ENCODE measurements around the gene CTRB2. TPM values are rescaled to one million over a fixed set of nuclear protein-coding genes. Genes with fewer than 3 reads are reported as not detected.
A peak's percentile ranks its signal among the peaks of the same experiment; 100 is the strongest.

The CTRB2 gene
- total and polyA plus RNA-seq, 3 donors from 2014 or later, result 0.63 to 1.1 (median 0.69) TPM

- Histone ChIP-seq H3K9me3 (no peaks in the 10 kb centered on the region), H3K36me3 (ENCODE audit: low read depth, missing control alignments) (no peaks in the 10 kb centered on the region), H3K4me3 (no peak overlapping the region), H3K27ac (no peak overlapping the region), H3K27me3 (no peaks in the 10 kb centered on the region), H3K4me1 (peaks cover 59% of the 10 kb centered on the region)
- 89% methylated on average over 28 to 34 of the region's 34 CpGs for WGBS, 2 donors
- TF ChIP-seq POLR2A (IDR thresholded peaks at IDR 0.05), result no peak
- no peak for TF ChIP-seq CTCF (IDR thresholded peaks at IDR 0.05)
- DNase-seq, result no peak
- intact Hi-C loops (cut with DNase I; ENCODE audit: low total_unique reads), result loop anchor here (10.0 kb wide), 1 partner anchor 149 kb away; no protein-coding TSS in a partner anchor
Measured at GRCh38 chr16:75235721-75236193, 28.8 kb upstream of the CTRB2 start.

DNA sequence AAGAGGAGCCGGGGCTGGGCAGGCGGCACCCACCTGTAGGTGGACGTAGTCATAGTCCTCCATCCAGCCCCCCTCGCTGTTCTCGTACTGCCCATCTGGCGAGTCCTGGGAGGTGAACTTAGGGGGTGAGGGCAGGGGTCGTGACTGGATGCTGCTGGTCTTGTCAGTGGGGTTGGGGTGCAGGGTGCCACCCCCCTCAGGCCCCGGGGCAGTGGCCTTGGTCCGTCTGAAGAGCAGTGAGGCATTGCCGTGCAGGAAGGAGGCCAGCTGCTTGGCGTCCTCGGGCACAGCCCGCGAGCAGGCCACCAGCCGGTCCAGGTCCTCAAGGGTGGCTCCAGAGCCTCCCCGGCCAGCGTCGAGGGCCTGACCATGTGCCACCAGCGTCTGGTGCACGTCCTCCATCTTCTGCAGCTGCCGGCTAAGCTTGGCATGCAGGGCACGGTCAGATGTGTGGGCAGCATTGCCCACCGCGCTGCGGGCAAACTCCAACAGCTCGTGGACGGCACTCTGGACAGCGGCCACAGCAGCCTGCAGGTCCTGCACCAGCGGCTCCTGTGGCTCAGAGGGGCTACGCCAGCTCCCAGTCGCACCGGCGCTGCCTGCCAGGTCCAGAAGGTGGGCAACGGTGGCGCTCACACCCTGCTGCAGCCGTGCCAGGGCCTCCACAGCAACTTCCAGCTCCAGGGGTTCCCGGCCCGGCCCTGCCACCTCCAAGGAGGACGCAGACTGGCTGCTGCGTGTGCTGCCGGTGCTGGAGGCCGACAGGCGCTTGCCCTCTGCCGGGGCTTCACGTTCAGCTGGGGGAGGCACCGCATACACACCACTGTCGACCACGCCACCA, 28.1 kb upstream of the CTRB2 start:
- intact Hi-C loops (cut with DNase I; ENCODE audit: low total_unique reads), result loop anchor here (10.0 kb wide), 1 partner anchor 150 kb away; no protein-coding TSS in a partner anchor
- Histone ChIP-seq H3K27me3 (no peaks in the 10 kb centered on the region), H3K27ac (peak overlapping the region in 1 of 2 donors; percentile 71), H3K4me1 (peaks cover 53% of the 10 kb centered on the region), H3K9me3 (no peaks in the 10 kb centered on the region), H3K4me3 (no peak overlapping the region), H3K36me3 (ENCODE audit: low read depth, missing control alignments) (no peaks in the 10 kb centered on the region)
- TF ChIP-seq CTCF (IDR thresholded peaks at IDR 0.05), result no peak
- no peak for TF ChIP-seq POLR2A (IDR thresholded peaks at IDR 0.05)
- DNase-seq, result no peak
- WGBS, 2 donors, result 70 to 76% methylated on average over 12 to 41 of the region's 48 CpGs

DNA sequence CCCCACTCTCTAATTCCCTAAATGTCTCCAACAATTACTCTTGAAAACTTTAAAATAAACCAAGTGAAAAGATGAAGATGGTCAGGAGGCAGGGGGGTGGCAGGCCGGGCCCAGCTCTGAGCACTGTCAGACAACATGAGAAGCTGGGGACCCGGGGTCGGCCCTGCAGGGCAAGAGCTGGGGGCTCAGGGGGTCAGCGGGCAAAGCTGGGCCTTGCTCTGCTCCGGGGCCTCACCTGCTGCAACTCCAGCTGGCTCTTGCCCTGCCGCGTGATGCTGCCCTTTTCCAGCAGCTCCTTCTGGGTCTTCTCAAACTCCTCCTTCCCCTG, 26.6 kb upstream of the CTRB2 start:
- TF ChIP-seq CTCF (IDR thresholded peaks at IDR 0.05) (no peak), POLR2A (IDR thresholded peaks at IDR 0.05) (no peak)
- no peaks in the 10 kb centered on the region for H3K36me3 ChIP-seq (ENCODE audit: low read depth, missing control alignments)
- H3K4me1 ChIP-seq, result peaks cover 38% of the 10 kb centered on the region
- H3K27ac ChIP-seq, result peak overlapping the region in 1 of 2 donors; percentile 21
- DNase-seq, result no peak
- no peaks in the 10 kb centered on the region for H3K9me3 ChIP-seq
- intact Hi-C loops (cut with DNase I; ENCODE audit: low total_unique reads), result loop anchor here (10.0 kb wide), 1 partner anchor 151 kb away; no protein-coding TSS in a partner anchor
- no peaks in the 10 kb centered on the region for H3K27me3 ChIP-seq
- 49 to 58% methylated on average over 6 to 7 of the region's 7 CpGs for WGBS, 2 donors
- no peak overlapping the region for H3K4me3 ChIP-seq

DNA sequence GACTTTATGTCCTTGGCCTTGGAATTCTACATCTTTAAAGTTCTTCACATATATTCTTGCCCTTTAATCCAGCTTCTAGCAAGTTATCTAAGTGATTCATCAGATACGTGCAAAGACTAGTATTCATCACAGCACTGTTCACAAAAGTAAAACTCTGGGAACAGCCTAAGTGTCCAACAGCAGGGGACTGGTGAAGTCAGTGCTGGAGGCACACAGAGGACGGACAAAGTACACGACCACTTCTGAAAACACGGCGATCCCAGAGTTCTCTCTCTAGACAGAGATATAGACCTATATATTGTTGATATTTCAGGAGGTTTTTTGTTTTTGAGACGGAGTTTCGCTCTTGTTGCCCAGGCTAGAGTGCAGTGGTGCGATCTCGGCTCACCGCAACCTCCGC, 24.6 kb upstream of the CTRB2 start:
- 79 to 90% methylated on average over 11 of the region's 11 CpGs for WGBS, 2 donors
- Histone ChIP-seq H3K4me1 (peaks cover 21% of the 10 kb centered on the region), H3K9me3 (no peaks in the 10 kb centered on the region), H3K36me3 (ENCODE audit: low read depth, missing control alignments) (no peaks in the 10 kb centered on the region), H3K27me3 (no peaks in the 10 kb centered on the region), H3K27ac (no peak overlapping the region), H3K4me3 (no peak overlapping the region)
- TF ChIP-seq POLR2A (IDR thresholded peaks at IDR 0.05) (no peak), CTCF (IDR thresholded peaks at IDR 0.05) (no peak)
- intact Hi-C loops (cut with DNase I; ENCODE audit: low total_unique reads), result loop anchor here (10.0 kb wide), 1 partner anchor 153 kb away; no protein-coding TSS in a partner anchor
- no peak for DNase-seq
